Brain pericyte (primary cell): Measurements from ENCODE around the gene PLPP3.

Experiments
- DNase-seq: peaks from one replicate; pipeline ENCODE4 v3.0.0-alpha.2; 2012; ENCODE audit warnings: low read depth, low spot score

The PLPP3 gene

GRCh38 chr1:56462209-56462608, 117.2 kb downstream of the PLPP3 start:
- no peak for DNase-seq

GRCh38 chr1:56461158-56462127, 117.9 kb downstream of the PLPP3 start:
- DNase-seq = no peak

GRCh38 chr1:56459260-56459659, 120.1 kb downstream of the PLPP3 start:
- no peak for DNase-seq

- DNase-seq = no peak
Observed at GRCh38 chr1:56457756-56458375, 121.5 kb downstream of the PLPP3 start.

GRCh38 chr1:56456435-56457101, 122.8 kb downstream of the PLPP3 start:
- DNase-seq = no peak

GRCh38 chr1:56453417-56454078, 125.8 kb downstream of the PLPP3 start:
- no peak for DNase-seq

GRCh38 chr1:56453016-56453415, 126.3 kb downstream of the PLPP3 start:
- DNase-seq = no peak

GRCh38 chr1:56452027-56453011, 127.0 kb downstream of the PLPP3 start:
- DNase-seq = no peak

- no peak for DNase-seq
Observed at GRCh38 chr1:56451491-56451890, 127.9 kb downstream of the PLPP3 start.

GRCh38 chr1:56450004-56450666, 129.2 kb downstream of the PLPP3 start:
- DNase-seq = no peak

- DNase-seq = no peak
Observed at GRCh38 chr1:56448529-56449300, 130.6 kb downstream of the PLPP3 start.

GRCh38 chr1:56447823-56448222, 131.5 kb downstream of the PLPP3 start:
- no peak for DNase-seq

GRCh38 chr1:56446531-56447098, 132.7 kb downstream of the PLPP3 start:
- DNase-seq = no peak

GRCh38 chr1:56444960-56445646, 134.3 kb downstream of the PLPP3 start:
- no peak for DNase-seq
